ENCODE measurements around the gene TBC1D22A. TPM values are rescaled to one million over a fixed set of nuclear protein-coding genes. Genes with fewer than 3 reads are reported as not detected.

TBC1D22A gene
- total and polyA plus RNA-seq, 9 of the 15 experiments (the other 6 are each of a cell fraction or from before 2014, with no cell fraction given), result 0.20 to 11.5 (median 5.2) TPM

GRCh38 chr22:46871826-46872225 is 109.4 kb downstream of the TBC1D22A start:
- DNase-seq (ENCODE audit: extremely low read depth in 1 of 4, low spot score in 3 of 4), result no peak
- no peak overlapping the region for H2AFZ ChIP-seq (ENCODE audit: low read depth, low read length)
- in situ Hi-C loops (cut with MboI), result no loop called here
- no peaks in the 10 kb centered on the region for H3K27me3 ChIP-seq (ENCODE audit: control insufficient read depth in 2 of 2, insufficient read depth in 2 of 2, low read length in 2 of 2)
- no peaks in the 10 kb centered on the region for H3K4me1 ChIP-seq (replicated peaks in 1 of 2; ENCODE audit: control insufficient read depth in 2 of 2, insufficient read depth in 2 of 2, low read length in 2 of 2)
- no peak overlapping the region for H3K4me2 ChIP-seq (ENCODE audit: insufficient read depth, low read length)
- H3K9ac ChIP-seq (ENCODE audit: insufficient read depth in 1 of 2, low read depth in 2 of 2, low read length in 2 of 2), result no peak overlapping the region
- H3K79me2 ChIP-seq (ENCODE audit: control insufficient read depth, insufficient read depth, low read length), result no peaks in the 10 kb centered on the region
- ChIA-PET CTCF (ENCODE audit: low intra/inter-chr PET ratio) (no interaction called here), POLR2A (no interaction called here)
- intact Hi-C loops (cut with micrococcal nuclease), result no loop called here
- no peak for TF ChIP-seq SNRNP70 (optimal IDR thresholded peaks at IDR 0.05; ENCODE audit: low read depth, low read length)
- no peak overlapping the region for H3K27ac ChIP-seq (ENCODE audit: extremely low read depth, low read depth, low read length)
- no peak for ATAC-seq
- no peaks in the 10 kb centered on the region for H4K20me1 ChIP-seq (replicated peaks; ENCODE audit: control insufficient read depth, insufficient read depth, low read length)
- H3K36me3 ChIP-seq (ENCODE audit: control insufficient read depth, insufficient read depth, low read length), result no peaks in the 10 kb centered on the region
- BruUV-seq (replicated peaks), result no TSS peak
- WGBS (ENCODE audit: insufficient coverage, low coverage, missing lambda C conversion rate), result 53% methylated on average over 2 of the region's 2 CpGs
- FAIRE-seq, result no peak
- no peak overlapping the region for H3K4me3 ChIP-seq
- H3K9me1 ChIP-seq (ENCODE audit: control insufficient read depth, insufficient read depth, low read length), result no peaks in the 10 kb centered on the region
- H3K9me3 ChIP-seq (replicated peaks; ENCODE audit: control insufficient read depth, insufficient read depth, low read depth, low read length), result no peaks in the 10 kb centered on the region

GRCh38 chr22:46875089-46875488 is 112.6 kb downstream of the TBC1D22A start:
- ChIA-PET CTCF (ENCODE audit: low intra/inter-chr PET ratio) (no interaction called here), POLR2A (no interaction called here)
- Histone ChIP-seq H3K9me1 (ENCODE audit: control insufficient read depth, insufficient read depth, low read length) (no peaks in the 10 kb centered on the region), H3K27me3 (ENCODE audit: control insufficient read depth in 2 of 2, insufficient read depth in 2 of 2, low read length in 2 of 2) (no peaks in the 10 kb centered on the region), H2AFZ (ENCODE audit: low read depth, low read length) (no peak overlapping the region), H3K27ac (ENCODE audit: extremely low read depth, low read depth, low read length) (no peak overlapping the region), H3K4me2 (ENCODE audit: insufficient read depth, low read length) (no peak overlapping the region), H4K20me1 (replicated peaks; ENCODE audit: control insufficient read depth, insufficient read depth, low read length) (no peaks in the 10 kb centered on the region), H3K9me3 (replicated peaks; ENCODE audit: control insufficient read depth, insufficient read depth, low read depth, low read length) (no peaks in the 10 kb centered on the region), H3K9ac (ENCODE audit: insufficient read depth in 1 of 2, low read depth in 2 of 2, low read length in 2 of 2) (no peak overlapping the region), H3K79me2 (ENCODE audit: control insufficient read depth, insufficient read depth, low read length) (no peaks in the 10 kb centered on the region), H3K4me1 (replicated peaks in 1 of 2; ENCODE audit: control insufficient read depth in 2 of 2, insufficient read depth in 2 of 2, low read length in 2 of 2) (no peaks in the 10 kb centered on the region; a peak in 3 of 5 replicates), H3K4me3 (no peak overlapping the region), H3K36me3 (ENCODE audit: control insufficient read depth, insufficient read depth, low read length) (no peaks in the 10 kb centered on the region)
- FAIRE-seq (no peak), DNase-seq (ENCODE audit: extremely low read depth in 1 of 4, low spot score in 3 of 4) (no peak), ATAC-seq (no peak)
- intact Hi-C loops (cut with micrococcal nuclease) (no loop called here), in situ Hi-C loops (cut with MboI) (no loop called here)
- WGBS (ENCODE audit: insufficient coverage, low coverage, missing lambda C conversion rate), result 74% methylated on average over 4 of the region's 4 CpGs
- BruUV-seq (replicated peaks), result no TSS peak
- TF ChIP-seq XRCC3 (IDR thresholded peaks at IDR 0.05), result no peak
- TF ChIP-seq NR2C2 (CRISPR knock-in tag; IDR thresholded peaks at IDR 0.05), result no peak
- TF ChIP-seq NR2C2 (tag; IDR thresholded peaks at IDR 0.05), result no peak
- TF ChIP-seq ZFPM2 (CRISPR knock-in tag; IDR thresholded peaks at IDR 0.05), result no peak
- no peak for TF ChIP-seq ZNF76 (CRISPR knock-in tag; IDR thresholded peaks at IDR 0.05; ENCODE audit: borderline replicate concordance)
- TF ChIP-seq FOXP1 (CRISPR knock-in tag; IDR thresholded peaks at IDR 0.05), result no peak
- TF ChIP-seq DPF2 (IDR thresholded peaks at IDR 0.05), result no peak
- TF ChIP-seq MAX (CRISPR knock-in tag; IDR thresholded peaks at IDR 0.05), result no peak
- TF ChIP-seq ZNF165 (CRISPR knock-in tag; IDR thresholded peaks at IDR 0.05; ENCODE audit: borderline replicate concordance), result no peak
- no peak for TF ChIP-seq SMAD4 (CRISPR knock-in tag; conservative IDR thresholded peaks at IDR 0.05)
- no peak for TF ChIP-seq DEAF1 (CRISPR knock-in tag; IDR thresholded peaks at IDR 0.05)
- no peak for TF ChIP-seq CTCFL (IDR thresholded peaks at IDR 0.05; ENCODE audit: borderline replicate concordance, insufficient read depth, low read depth, low read length, poor library complexity, severe bottlenecking)
- TF ChIP-seq U2AF2 (optimal IDR thresholded peaks at IDR 0.05; ENCODE audit: low read depth, low read length), result no peak

All from K562 (cell line).